Tibial nerve (tissue), 4 donors: ENCODE results near the gene E2F4. TPM values are rescaled to one million over a fixed set of nuclear protein-coding genes. Genes with fewer than 3 reads are reported as not detected.

ENCODE experiments used
- DNase-seq, 2 donors: peaks; one replicate each; pipeline ENCODE4 v3.0.0-alpha.2; 2019; ENCODE audit warnings: low spot score in 2 of 2
- H3K27ac ChIP-seq, 4 donors: fragments of 200-600 bp; sonication (generic) in 3 of 4; one replicate each; pipeline ENCODE4 v1.5.1; 2017 to 2019; ENCODE audit warnings: mild to moderate bottlenecking in 1 of 4
- H3K27me3 ChIP-seq, 2 donors: fragments of 200-600 bp; sonication (generic) in 1 of 2; one replicate each; pipeline versions ENCODE4 v1.5.1 to v1.6.0; 2017 to 2019
- H3K36me3 ChIP-seq, 3 donors: fragments of 200-600 bp; sonication (generic); one replicate each; pipeline ENCODE4 v1.5.1; 2018 to 2019
- H3K4me1 ChIP-seq, 4 donors: fragments of 200-600 bp; sonication (generic) in 3 of 4; one replicate each; pipeline ENCODE4 v1.5.1; 2017 to 2019
- H3K4me3 ChIP-seq, 4 donors: fragments of 200-600 bp; sonication (generic) in 3 of 4; one replicate each; pipeline ENCODE4 v1.5.1; 2017 to 2019; ENCODE audit warnings: mild to moderate bottlenecking in 1 of 4, moderate library complexity in 1 of 4
- H3K9me3 ChIP-seq, 4 donors: fragments of 200-600 bp; sonication (generic) in 3 of 4; one replicate each; pipeline ENCODE4 v1.5.1; 2017 to 2019
- EP300 ChIP-seq, 2 donors: sonication (generic); formaldehyde crosslinking; IDR thresholded peaks; one replicate each; pipeline ENCODE4 v1.6.1; 2017; ENCODE audit warnings: antibody characterized with exemption in 2 of 2, mild to moderate bottlenecking in 1 of 2
- POLR2A ChIP-seq, 2 donors: fragments of 450-650 bp; IDR thresholded peaks; one replicate each; pipeline ENCODE4 v1.6.1; 2017; ENCODE audit warnings: antibody characterized with exemption in 2 of 2, mild to moderate bottlenecking in 2 of 2, moderate library complexity in 2 of 2
- WGBS, 2 donors: methylation state at CpG; one replicate each; pipeline ENCODE4 v1.1.5; 2018; 5-methylcytosine and 5-hydroxymethylcytosine counted together
- total RNA-seq, 4 donors: library from RNA; depleted of rRNA; stranded (reverse); fragments of >200 nt; gene quantifications; one replicate each; pipeline ENCODE4 v1.1.0, GENCODE V29; 2016
- TF ChIP-seq, protein P1 (sequence below), 5 experiments: fragments of 200-600 bp in 3 of 5; fragments of 450-650 bp in 2 of 5; sonication (generic) in 3 of 5; IDR thresholded peaks; one replicate each; pipeline ENCODE4 v1.5.1; 2016 to 2019; ENCODE audit warnings: antibody characterized with exemption in 5 of 5, mild to moderate bottlenecking in 3 of 5, moderate library complexity in 2 of 5

The E2F4 gene
- total RNA-seq, 4 donors from 2014 or later, result 60.1 to 119 (median 99.8) TPM

DNA sequence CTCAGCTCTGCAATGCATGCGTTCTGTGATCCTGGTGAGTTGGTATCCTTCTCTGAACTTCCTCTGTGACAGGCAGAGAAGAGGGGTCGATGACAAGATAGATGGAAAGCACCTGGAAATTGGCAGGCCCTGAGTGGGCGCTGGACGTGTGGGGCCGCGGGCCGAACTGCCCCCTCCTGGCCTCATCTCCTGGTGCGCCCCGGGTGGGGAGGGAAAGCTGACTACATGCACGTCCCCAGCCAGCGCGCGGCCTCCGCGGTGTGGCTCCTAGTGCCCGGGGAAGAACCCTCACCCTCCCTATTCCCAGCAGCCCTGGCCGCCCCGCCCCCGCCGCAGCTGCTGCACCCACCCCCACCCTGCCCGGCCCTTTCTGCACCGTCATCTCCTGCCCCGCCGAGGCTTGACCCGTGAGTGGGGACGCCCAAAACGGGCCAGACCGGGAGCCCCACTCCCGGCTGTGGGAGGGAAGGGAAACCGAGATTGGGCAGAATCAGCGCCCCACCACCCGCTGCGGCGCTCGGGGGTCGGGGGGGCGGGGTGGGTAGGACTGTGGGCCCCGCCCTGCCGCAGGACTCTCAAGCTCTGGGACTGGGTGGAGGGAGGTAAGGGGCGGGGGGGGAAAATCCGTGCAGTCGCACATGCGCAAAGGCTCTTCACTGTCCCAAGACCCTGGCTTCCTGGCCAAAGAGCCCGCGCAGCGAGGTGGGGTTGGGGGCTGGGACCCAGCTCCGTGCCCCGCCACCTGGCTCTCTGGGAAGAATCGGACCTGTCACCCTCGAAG lies 21.6 kb upstream of the E2F4 start, which contains the start of gene NOL3:
NOL3 (plus strand) TSS at position 371 of the 781 bp plus-strand sequence.
- DNase-seq, result peak; percentile 62 to 76
- TF ChIP-seq, protein P1, sequence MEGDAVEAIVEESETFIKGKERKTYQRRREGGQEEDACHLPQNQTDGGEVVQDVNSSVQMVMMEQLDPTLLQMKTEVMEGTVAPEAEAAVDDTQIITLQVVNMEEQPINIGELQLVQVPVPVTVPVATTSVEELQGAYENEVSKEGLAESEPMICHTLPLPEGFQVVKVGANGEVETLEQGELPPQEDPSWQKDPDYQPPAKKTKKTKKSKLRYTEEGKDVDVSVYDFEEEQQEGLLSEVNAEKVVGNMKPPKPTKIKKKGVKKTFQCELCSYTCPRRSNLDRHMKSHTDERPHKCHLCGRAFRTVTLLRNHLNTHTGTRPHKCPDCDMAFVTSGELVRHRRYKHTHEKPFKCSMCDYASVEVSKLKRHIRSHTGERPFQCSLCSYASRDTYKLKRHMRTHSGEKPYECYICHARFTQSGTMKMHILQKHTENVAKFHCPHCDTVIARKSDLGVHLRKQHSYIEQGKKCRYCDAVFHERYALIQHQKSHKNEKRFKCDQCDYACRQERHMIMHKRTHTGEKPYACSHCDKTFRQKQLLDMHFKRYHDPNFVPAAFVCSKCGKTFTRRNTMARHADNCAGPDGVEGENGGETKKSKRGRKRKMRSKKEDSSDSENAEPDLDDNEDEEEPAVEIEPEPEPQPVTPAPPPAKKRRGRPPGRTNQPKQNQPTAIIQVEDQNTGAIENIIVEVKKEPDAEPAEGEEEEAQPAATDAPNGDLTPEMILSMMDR (IDR thresholded peaks at IDR 0.05), result no peak
- TF ChIP-seq EP300 (IDR thresholded peaks at IDR 0.05), result peak in 1 of 2 donors; percentile 44
- TF ChIP-seq POLR2A (IDR thresholded peaks at IDR 0.05), result peak in 1 of 2 donors; percentile 8
- Histone ChIP-seq H3K27ac (peak within 1 kb of the TSS; percentile 83 to 94 (median 88)), H3K4me1 (peaks cover 0 to 64% (median 40%) of the 10 kb centered on the region in 4 donors), H3K4me3 (peak within 1 kb of the TSS; percentile 34 to 57 (median 40)), H3K27me3 (peaks cover 0 to 26% of the 10 kb centered on the region in 2 donors), H3K36me3 (no peaks in the 10 kb centered on the region), H3K9me3 (no peaks in the 10 kb centered on the region)
- 1 to 10% methylated on average over 8 to 44 of the region's 50 CpGs for WGBS, 2 donors

DNA sequence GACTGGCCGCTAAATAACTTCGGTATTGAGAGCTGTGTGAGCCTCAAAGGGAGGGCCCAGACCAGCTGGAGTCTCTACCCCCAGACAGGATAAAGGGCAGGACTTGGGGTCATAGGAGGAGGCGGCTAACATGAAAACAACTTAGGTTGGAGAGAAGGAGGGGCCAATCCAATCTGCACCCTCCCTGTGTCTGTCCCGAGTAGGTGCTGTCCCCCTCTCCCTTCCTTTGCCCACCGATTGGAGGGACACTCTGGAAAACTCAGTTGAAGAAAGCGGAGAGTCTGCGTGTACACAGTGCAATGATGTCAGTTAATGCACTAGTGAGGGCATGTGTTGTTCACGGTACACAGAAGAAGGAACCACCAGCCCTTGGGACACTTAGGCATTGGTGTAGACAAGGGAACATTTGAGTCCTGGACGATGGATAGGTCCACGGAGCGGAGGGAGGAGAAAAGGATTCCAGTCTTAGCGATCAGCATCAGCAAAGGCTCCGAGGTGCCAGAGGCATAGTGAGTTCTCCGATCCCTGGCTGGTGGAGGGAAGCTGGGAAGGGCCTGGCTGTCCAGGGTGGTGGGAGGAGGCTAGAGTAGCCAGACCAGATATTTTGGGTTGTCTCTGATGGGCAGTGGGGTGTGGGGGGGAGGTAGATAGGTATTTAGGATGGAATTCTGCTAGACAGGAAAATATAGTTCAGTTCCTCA lies 20.9 kb upstream of the E2F4 start:
- peaks cover 0 to 19% of the 10 kb centered on the region in 2 donors for H3K27me3 ChIP-seq
- no peaks in the 10 kb centered on the region for H3K9me3 ChIP-seq
- peak overlapping the region; percentile 83 to 94 (median 88) for H3K27ac ChIP-seq
- DNase-seq, result peak in 1 of 2 donors; percentile 32
- peak in 1 of 2 donors; percentile 36 for TF ChIP-seq EP300 (IDR thresholded peaks at IDR 0.05)
- TF ChIP-seq POLR2A (IDR thresholded peaks at IDR 0.05), result no peak
- H3K4me3 ChIP-seq, result peak overlapping the region; percentile 34 to 57 (median 40)
- H3K4me1 ChIP-seq, result peaks cover 0 to 57% (median 36%) of the 10 kb centered on the region in 4 donors
- no peaks in the 10 kb centered on the region for H3K36me3 ChIP-seq
- 34 to 36% methylated on average over 14 of the region's 14 CpGs for WGBS, 2 donors

DNA sequence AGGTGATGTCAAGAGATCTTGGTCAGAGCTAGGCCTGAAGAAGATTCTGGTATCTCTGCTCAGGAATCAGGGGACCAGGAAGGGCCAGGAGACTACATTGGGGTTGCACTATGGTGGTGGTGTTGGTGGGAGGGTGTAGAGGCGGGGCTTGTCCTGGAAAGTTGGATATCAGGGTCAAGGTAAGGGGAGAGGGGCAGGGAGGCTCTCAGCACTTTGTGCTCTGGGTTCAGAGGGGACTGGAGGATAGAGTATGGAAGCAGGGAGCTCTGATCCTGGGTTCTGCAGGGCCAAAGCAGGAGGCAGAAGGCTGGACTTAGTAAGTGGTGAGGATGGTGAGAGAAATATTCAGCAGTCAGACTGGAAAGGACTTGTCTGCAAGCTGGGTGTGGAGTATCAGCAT lies 18.6 kb upstream of the E2F4 start:
- TF ChIP-seq POLR2A (IDR thresholded peaks at IDR 0.05) (no peak), EP300 (IDR thresholded peaks at IDR 0.05) (no peak)
- TF ChIP-seq, protein P1 (IDR thresholded peaks at IDR 0.05), result no peak
- Histone ChIP-seq H3K36me3 (no peaks in the 10 kb centered on the region), H3K27me3 (peaks cover 0 to 14% of the 10 kb centered on the region in 2 donors), H3K4me3 (peak overlapping the region in 2 of 4 donors; percentile 35 to 53), H3K27ac (peak overlapping the region; percentile 2 to 88 (median 81)), H3K9me3 (no peaks in the 10 kb centered on the region), H3K4me1 (peaks cover 0 to 65% (median 40%) of the 10 kb centered on the region in 4 donors)
- DNase-seq, result no peak
- WGBS, 2 donors, result 76 to 91% methylated on average over 1 of the region's 1 CpG

DNA sequence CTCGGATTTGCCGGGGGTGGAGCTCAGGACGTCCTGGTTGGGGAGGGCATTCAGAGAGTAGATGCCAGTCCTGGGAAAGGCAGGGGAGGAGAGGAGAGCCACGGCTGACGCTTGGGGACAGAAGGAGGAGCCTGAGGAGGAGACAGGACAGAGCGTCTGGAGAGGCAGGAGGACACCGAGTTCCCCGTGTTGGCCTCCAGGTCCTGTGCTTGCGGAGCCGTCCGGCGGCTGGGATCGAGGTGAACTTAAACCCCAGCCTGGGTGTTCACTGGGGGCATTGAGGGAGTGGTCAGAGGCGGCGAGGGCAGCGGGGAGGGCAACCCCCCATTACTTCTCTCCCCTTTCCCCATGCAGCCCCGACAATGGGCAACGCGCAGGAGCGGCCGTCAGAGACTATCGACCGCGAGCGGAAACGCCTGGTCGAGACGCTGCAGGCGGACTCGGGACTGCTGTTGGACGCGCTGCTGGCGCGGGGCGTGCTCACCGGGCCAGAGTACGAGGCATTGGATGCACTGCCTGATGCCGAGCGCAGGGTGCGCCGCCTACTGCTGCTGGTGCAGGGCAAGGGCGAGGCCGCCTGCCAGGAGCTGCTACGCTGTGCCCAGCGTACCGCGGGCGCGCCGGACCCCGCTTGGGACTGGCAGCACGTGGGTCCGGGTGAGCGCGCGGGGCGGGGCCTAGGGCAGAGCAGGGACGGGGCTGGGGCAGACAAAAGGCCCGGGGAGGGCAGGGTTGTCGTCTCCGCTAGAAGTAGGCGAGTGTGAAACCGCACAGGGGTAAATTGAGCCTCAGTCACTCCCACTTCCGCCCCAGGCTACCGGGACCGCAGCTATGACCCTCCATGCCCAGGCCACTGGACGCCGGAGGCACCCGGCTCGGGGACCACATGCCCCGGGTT lies 17.9 kb upstream of the E2F4 start:
- H3K27ac ChIP-seq, result peak overlapping the region; percentile 2 to 88 (median 81)
- H3K9me3 ChIP-seq, result no peaks in the 10 kb centered on the region
- 0 to 1% methylated on average over 24 to 66 of the region's 71 CpGs for WGBS, 2 donors
- H3K27me3 ChIP-seq, result peaks cover 0 to 15% of the 10 kb centered on the region in 2 donors
- no peaks in the 10 kb centered on the region for H3K36me3 ChIP-seq
- peaks cover 0 to 63% (median 42%) of the 10 kb centered on the region in 4 donors for H3K4me1 ChIP-seq
- H3K4me3 ChIP-seq, result peak overlapping the region; percentile 35 to 53 (median 45)
- TF ChIP-seq, protein P1 (IDR thresholded peaks at IDR 0.05), result peak in 2 of 5 experiments; percentile 28 to 48
- peak; percentile 31 to 79 for TF ChIP-seq EP300 (IDR thresholded peaks at IDR 0.05)
- TF ChIP-seq POLR2A (IDR thresholded peaks at IDR 0.05), result peak; percentile 15 to 36
- peak; percentile 54 to 72 for DNase-seq
